ENCODE results near the gene APOL1. TPM values are rescaled to one million over a fixed set of nuclear protein-coding genes. Genes with fewer than 3 reads are reported as not detected.

The APOL1 gene
- total RNA-seq, 1 experiment from 2014 or later, result 0.30 TPM

GRCh38 chr22:36215981-36216380, 37.0 kb upstream of the APOL1 start:
- no peak for ATAC-seq
- Histone ChIP-seq H3K4me3 (replicated peaks in 1 of 2; ENCODE audit: low read depth in 1 of 2, low read length in 2 of 2) (no peak overlapping the region), H3K4me2 (ENCODE audit: low read length) (no peak overlapping the region), H3K9me3 (ENCODE audit: control insufficient read depth in 1 of 2, insufficient read depth in 1 of 2, low read depth in 1 of 2, low read length in 2 of 2) (no peaks in the 10 kb centered on the region), H3K4me1 (ENCODE audit: control insufficient read depth in 1 of 2, insufficient read depth in 2 of 2, low read length in 2 of 2) (no peaks in the 10 kb centered on the region), H4K20me1 (ENCODE audit: insufficient read depth) (no peaks in the 10 kb centered on the region), H3K79me2 (ENCODE audit: insufficient read depth, low read length) (no peaks in the 10 kb centered on the region), H3K36me3 (ENCODE audit: control insufficient read depth in 1 of 2, insufficient read depth in 2 of 2, low read length in 2 of 2) (no peaks in the 10 kb centered on the region), H3K9me2 (ENCODE audit: insufficient read depth) (no peaks in the 10 kb centered on the region), H3K27me3 (ENCODE audit: insufficient read depth, low read length) (peaks cover 27% of the 10 kb centered on the region), H3K9ac (ENCODE audit: low read length) (no peak overlapping the region), H3K27ac (ENCODE audit: low read depth, low read length) (no peak overlapping the region), H2AFZ (ENCODE audit: low read depth, low read length, poor library complexity, severe bottlenecking) (no peak overlapping the region)
- RAD21 ChIA-PET (ENCODE audit: low non-redundant PET in 1 of 2, low total read pairs in 2 of 2, uncharacterized antibody in 2 of 2, unreplicated experiment in 2 of 2), result no interaction called here
- intact Hi-C loops (cut with micrococcal nuclease), result no loop called here
- no peak for DNase-seq (ENCODE audit: low read depth, low spot score)
- TF ChIP-seq CEBPB (IDR thresholded peaks at IDR 0.05; ENCODE audit: low read depth) (no peak), ZFX (IDR thresholded peaks at IDR 0.05) (no peak), POLR2A (IDR thresholded peaks at IDR 0.05; ENCODE audit: borderline replicate concordance, extremely low read depth, insufficient read depth, insufficient read length) (no peak), POLR2AphosphoS5 (IDR thresholded peaks at IDR 0.05; ENCODE audit: low read depth, low read length) (no peak), ZNF274 (IDR thresholded peaks at IDR 0.05; ENCODE audit: low read depth, low read length) (no peak), FOSL1 (IDR thresholded peaks at IDR 0.05; ENCODE audit: low read depth) (no peak), REST (IDR thresholded peaks at IDR 0.05; ENCODE audit: low read depth) (no peak), ZBTB33 (IDR thresholded peaks at IDR 0.05; ENCODE audit: extremely low read depth, insufficient replicate concordance, low read length) (no peak), EZH2phosphoT487 (IDR thresholded peaks at IDR 0.05; ENCODE audit: borderline replicate concordance) (no peak), SRF (IDR thresholded peaks at IDR 0.05; ENCODE audit: low read depth) (no peak), ELF1 (IDR thresholded peaks at IDR 0.05; ENCODE audit: borderline replicate concordance, low read depth) (no peak), RAD21 (IDR thresholded peaks at IDR 0.05; ENCODE audit: low read depth) (no peak), EZH2 (IDR thresholded peaks at IDR 0.05) (no peak)
- POLR2A ChIA-PET, result interaction anchor here (0.9 kb wide), 1 partner anchor 22 kb away, joined by 3 read pairs; no protein-coding TSS in a partner anchor
- no TSS peak for BruUV-seq (replicated peaks)
- CTCF ChIA-PET, result no interaction called here

Data from HCT116 (cell line).